Uterus (tissue), 2 donors: ENCODE results near the gene ASPSCR1.

Experiments used
- CTCF ChIP-seq, 4 experiments: fragments of 200-600 bp in 2 of 4; fragments of 450-650 bp in 2 of 4; sonication (generic) in 2 of 4; IDR thresholded peaks; one replicate each; pipeline ENCODE4 v1.5.1; 2016 to 2019; ENCODE audit warnings: antibody characterized with exemption in 4 of 4, mild to moderate bottlenecking in 2 of 4, moderate library complexity in 1 of 4
- POLR2A ChIP-seq, 2 donors: fragments of 450-650 bp; IDR thresholded peaks; one replicate each; pipeline ENCODE4 v1.6.1; 2016; ENCODE audit warnings: antibody characterized with exemption in 2 of 2, mild to moderate bottlenecking in 1 of 2, moderate library complexity in 1 of 2

- TF ChIP-seq CTCF (IDR thresholded peaks at IDR 0.05) (no peak), POLR2A (IDR thresholded peaks at IDR 0.05) (no peak)
Measured at GRCh38 chr17:82031303-82031884, 54.0 kb downstream of the ASPSCR1 start, which contains the start of gene RAC3.
